GM12801 (cell line): ENCODE measurements around the gene SERPINF2.

Source experiments
- CTCF ChIP-seq: IDR thresholded peaks from one replicate; pipeline ENCODE4 v1.5.1; 2011; ENCODE audit warnings: control low read depth; ENCODE audit not compliant: insufficient read length; ENCODE audit errors: extremely low read depth

Gene SERPINF2

GRCh38 chr17:1786708-1787107 lies 44.0 kb downstream of the SERPINF2 start:
- TF ChIP-seq CTCF: no peak

DNA sequence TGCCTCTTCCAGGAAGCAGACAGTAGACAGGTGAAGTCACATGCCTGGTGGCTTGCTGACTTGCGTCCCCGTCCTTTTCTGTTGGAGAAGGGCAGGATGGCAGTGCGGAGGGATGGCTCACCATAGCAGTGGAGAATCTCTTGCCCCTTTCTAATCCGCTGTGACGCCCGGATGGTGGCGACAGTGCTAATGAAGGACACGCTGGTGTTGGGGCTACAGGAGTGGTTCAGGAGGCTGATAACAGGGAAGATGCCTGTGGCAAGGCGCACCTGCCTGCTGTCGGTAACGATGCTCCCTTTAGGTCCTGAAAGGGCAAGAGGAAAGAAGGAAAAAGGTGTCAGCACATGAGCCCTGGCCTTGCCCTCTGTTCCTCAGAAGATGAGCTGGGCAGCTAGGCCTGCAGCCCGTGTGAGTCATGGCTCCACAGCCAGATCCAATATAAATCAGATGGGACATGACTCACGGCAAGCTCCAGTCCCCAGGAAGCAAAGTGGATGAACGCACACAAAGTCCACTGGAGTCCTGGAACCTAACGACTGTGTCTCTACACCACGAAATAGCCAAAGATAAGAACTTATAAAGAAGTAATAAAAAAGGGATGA lies 44.7 kb downstream of the SERPINF2 start:
- TF ChIP-seq CTCF: no peak

GRCh38 chr17:1789936-1790335 lies 47.3 kb downstream of the SERPINF2 start:
- TF ChIP-seq CTCF: no peak

DNA sequence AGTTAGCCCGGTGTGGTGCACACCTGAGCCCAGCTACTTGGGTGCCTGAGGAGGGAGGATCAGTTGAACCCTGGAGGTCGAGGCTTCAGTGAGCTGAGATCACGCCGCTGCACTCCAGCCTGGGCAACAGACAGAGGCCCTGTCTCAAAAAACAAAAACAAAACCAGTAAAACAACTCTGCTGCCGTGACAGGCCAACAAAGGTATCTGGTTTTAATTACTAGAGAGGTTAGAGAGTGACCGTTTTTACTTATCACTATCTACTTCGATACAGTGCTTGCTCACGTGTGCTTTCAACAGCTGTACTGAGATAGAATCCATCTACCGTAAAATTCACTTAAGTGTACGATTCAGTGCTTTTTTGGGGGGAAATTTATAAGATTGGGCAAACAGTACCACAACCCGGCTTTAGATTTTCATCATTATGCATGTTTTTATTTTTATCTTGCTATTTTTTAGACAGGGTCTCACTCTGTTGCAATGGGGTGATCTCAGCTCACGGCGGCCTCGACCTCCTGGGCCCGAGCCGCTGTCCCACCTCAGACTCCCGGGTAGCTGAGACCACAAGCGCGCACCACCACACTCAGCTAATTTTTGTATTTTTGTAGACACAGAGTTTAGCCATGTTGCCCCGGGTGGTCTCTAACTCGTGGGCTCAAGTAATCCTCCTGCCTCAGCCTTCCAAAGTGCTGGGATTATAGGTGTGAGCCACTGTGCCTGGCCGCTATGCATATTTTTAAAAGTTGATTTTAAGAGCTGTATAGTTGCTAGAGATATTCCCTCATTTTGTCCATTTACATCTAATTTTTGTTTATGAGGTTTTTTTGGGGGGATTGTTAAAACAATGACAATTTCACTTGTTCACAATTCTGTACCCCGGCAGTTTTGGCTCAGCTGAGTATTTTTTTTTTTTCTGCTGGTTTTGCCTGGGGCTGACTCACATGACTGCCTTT lies 50.1 kb downstream of the SERPINF2 start:
- TF ChIP-seq CTCF: no peak

GRCh38 chr17:1793447-1793806 lies 50.8 kb downstream of the SERPINF2 start:
- no peak for TF ChIP-seq CTCF

- TF ChIP-seq CTCF: no peak
Observed at GRCh38 chr17:1796800-1797199, 54.1 kb downstream of the SERPINF2 start.

DNA sequence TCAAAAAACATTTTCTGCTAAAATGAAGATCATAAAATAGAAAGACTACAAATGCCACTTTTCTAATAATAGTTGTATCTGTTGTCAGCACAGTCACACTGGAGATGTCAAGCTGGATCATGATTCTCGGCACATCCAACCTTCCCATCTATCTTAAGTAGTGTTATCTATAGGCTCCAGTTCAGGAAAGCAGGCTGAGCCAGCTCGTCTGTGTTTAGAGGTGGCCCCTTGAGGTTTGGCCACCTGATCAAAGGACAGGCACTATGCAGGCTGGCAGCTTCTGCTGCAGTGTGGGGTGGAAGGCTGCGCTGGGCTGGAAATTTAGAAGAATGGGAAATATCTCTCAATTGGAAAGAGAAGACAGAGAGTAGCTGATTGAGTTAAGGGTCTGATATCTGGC lies 54.7 kb downstream of the SERPINF2 start:
- no peak for TF ChIP-seq CTCF
